ENCODE data around the gene THRB. TPM values are rescaled to one million over a fixed set of nuclear protein-coding genes. Genes with fewer than 3 reads are reported as not detected.

THRB gene
- total RNA-seq, 1 donor from 2014 or later, result 0.31 TPM

DNA sequence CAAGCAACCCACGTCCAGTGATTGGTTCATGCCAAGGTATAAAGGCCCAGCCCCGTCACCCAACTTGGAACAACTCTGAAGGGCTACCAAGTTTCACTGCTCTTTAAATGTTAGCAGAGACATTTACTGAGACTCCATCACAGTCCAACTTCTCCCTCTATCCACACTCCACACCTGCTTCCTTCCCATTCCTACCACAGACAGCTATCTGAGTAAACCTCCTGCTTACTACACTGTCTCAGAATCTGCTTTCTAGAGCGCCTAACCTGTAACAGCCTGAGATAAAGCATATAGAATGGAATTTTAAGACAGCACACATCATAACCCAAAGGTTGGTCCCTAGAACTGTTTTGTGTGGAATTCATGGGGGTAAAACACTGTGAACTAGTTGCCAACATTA, 106.5 kb downstream of the THRB start:
- no peak for ATAC-seq (ENCODE audit: low read depth)
- H3K9me3 Mint-ChIP-seq, result no peaks in the 10 kb centered on the region
- intact Hi-C loops (cut with micrococcal nuclease), result no loop called here

DNA sequence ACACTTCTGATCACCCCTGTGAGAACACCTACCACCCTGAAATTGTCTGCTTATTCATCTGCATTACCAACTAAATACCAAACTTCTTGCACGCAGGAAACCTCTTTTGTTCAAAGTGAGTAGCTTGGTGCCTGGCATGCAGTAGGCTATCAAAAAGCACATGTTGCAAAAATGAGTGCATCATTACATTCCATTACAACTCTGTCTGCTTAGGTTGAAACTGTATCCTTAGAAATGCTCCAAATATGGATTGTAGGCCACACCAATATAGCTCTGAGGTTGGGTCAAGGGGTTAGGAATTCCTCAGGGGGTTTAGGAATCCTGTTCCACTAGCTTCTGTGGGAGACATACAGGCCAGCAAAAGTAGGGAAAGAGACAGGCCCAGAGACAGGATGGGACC, 107.2 kb downstream of the THRB start:
- intact Hi-C loops (cut with micrococcal nuclease), result no loop called here
- Mint-ChIP-seq H3K4me1 (no peaks in the 10 kb centered on the region), H3K27me3 (no peaks in the 10 kb centered on the region), H3K36me3 (ENCODE audit: low read depth) (no peaks in the 10 kb centered on the region), H3K9me3 (no peaks in the 10 kb centered on the region), H3K4me3 (no peak overlapping the region), H3K27ac (no peak overlapping the region)
- no peak for DNase-seq
- TF ChIP-seq, protein P1, sequence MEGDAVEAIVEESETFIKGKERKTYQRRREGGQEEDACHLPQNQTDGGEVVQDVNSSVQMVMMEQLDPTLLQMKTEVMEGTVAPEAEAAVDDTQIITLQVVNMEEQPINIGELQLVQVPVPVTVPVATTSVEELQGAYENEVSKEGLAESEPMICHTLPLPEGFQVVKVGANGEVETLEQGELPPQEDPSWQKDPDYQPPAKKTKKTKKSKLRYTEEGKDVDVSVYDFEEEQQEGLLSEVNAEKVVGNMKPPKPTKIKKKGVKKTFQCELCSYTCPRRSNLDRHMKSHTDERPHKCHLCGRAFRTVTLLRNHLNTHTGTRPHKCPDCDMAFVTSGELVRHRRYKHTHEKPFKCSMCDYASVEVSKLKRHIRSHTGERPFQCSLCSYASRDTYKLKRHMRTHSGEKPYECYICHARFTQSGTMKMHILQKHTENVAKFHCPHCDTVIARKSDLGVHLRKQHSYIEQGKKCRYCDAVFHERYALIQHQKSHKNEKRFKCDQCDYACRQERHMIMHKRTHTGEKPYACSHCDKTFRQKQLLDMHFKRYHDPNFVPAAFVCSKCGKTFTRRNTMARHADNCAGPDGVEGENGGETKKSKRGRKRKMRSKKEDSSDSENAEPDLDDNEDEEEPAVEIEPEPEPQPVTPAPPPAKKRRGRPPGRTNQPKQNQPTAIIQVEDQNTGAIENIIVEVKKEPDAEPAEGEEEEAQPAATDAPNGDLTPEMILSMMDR (IDR thresholded peaks at IDR 0.05), result no peak
- ATAC-seq (ENCODE audit: low read depth), result no peak
- CTCF ChIA-PET, result no interaction called here
- POLR2A ChIA-PET, result no interaction called here

More for the DNA sequence above, 106.5 kb downstream of the THRB start:
- TF ChIP-seq, protein P1 (IDR thresholded peaks at IDR 0.05), result no peak
- ChIA-PET POLR2A (no interaction called here), CTCF (no interaction called here)
- H3K27ac Mint-ChIP-seq, result no peak overlapping the region
- H3K36me3 Mint-ChIP-seq (ENCODE audit: low read depth), result no peaks in the 10 kb centered on the region
- DNase-seq, result no peak
- no peaks in the 10 kb centered on the region for H3K4me1 Mint-ChIP-seq
- no peaks in the 10 kb centered on the region for H3K27me3 Mint-ChIP-seq
- H3K4me3 Mint-ChIP-seq, result no peak overlapping the region

DNA sequence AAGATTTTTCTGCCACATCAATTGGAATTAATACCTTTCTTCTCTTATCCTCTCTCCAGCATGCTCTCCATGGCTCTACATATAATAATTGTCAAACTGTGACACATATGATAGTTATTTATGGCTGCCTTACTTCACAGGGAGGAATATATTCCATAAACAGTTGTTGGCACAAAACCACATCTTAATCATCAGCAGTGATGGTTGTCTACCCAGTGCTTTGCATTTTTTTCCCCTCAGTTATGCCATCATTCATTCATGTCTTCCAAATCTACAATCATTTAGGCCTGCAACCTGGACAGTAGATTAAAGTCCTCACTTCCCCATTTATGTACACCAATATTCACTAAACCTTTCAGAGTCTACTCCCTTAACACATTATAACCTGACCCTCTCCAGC, 107.7 kb downstream of the THRB start:
- TF ChIP-seq, protein P1 (IDR thresholded peaks at IDR 0.05), result no peak
- Mint-ChIP-seq H3K36me3 (ENCODE audit: low read depth) (no peaks in the 10 kb centered on the region), H3K27ac (no peak overlapping the region), H3K4me3 (no peak overlapping the region), H3K27me3 (no peaks in the 10 kb centered on the region), H3K9me3 (no peaks in the 10 kb centered on the region), H3K4me1 (no peaks in the 10 kb centered on the region)
- DNase-seq (no peak), ATAC-seq (ENCODE audit: low read depth) (no peak)
- ChIA-PET CTCF (no interaction called here), POLR2A (no interaction called here)
- intact Hi-C loops (cut with micrococcal nuclease), result no loop called here

DNA sequence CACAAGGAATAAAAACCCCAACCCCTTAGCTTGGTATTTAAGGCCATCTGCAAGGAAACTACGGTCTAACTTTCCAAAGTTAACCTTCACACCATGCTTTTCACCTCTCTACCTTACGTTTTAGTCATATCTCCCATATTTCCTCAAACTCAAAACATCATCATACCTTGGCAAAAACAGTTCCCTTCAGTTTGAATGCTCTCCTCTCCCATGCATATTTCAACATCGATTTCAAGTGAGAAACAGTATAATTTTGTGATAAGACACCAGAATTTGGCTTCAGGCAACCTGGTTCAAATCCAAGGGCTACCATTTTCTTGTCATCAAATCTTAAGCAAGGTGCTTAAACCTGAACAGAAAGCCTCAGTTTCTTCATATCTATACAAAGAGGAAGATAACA, 108.2 kb downstream of the THRB start:
- ChIA-PET CTCF (no interaction called here), POLR2A (no interaction called here)
- H3K4me1 Mint-ChIP-seq, result no peaks in the 10 kb centered on the region
- H3K27me3 Mint-ChIP-seq, result no peaks in the 10 kb centered on the region
- H3K27ac Mint-ChIP-seq, result no peak overlapping the region
- H3K9me3 Mint-ChIP-seq, result no peaks in the 10 kb centered on the region
- no peaks in the 10 kb centered on the region for H3K36me3 Mint-ChIP-seq (ENCODE audit: low read depth)
- H3K4me3 Mint-ChIP-seq, result no peak overlapping the region
- DNase-seq, result no peak
- intact Hi-C loops (cut with micrococcal nuclease), result no loop called here
- no peak for ATAC-seq (ENCODE audit: low read depth)
- TF ChIP-seq, protein P1 (IDR thresholded peaks at IDR 0.05), result no peak

DNA sequence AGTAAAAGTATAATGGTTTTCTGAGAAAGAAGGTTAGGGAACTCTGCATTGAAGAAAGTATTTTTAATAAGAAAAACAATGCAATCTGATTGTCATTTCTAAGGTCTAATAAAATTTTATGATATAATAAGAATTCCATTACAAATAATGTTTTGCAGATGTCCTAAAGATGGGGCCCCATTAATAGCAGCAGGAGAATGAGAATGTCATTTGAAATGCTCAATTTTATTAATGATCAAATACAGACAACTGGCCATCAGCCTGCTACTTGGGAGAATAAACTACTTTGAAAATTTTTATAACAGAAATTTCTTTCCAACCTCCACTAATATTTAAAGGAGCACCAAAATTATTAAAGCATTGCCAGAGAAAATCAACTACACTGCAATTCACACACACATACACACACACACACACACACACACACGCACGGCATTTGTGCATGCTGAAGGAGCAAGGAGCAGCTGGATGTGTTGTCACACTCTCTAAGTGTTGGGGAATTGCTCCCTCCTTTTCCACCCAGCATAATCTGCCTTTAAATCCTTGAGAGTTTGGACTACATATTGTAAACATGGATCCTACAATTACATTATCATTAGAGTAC, 109.5 kb downstream of the THRB start:
- peaks cover 2% of the 10 kb centered on the region for H3K27me3 Mint-ChIP-seq
- no peak for DNase-seq
- no peaks in the 10 kb centered on the region for H3K4me1 Mint-ChIP-seq
- ATAC-seq (ENCODE audit: low read depth), result no peak
- no peak overlapping the region for H3K4me3 Mint-ChIP-seq
- H3K36me3 Mint-ChIP-seq (ENCODE audit: low read depth), result no peaks in the 10 kb centered on the region
- intact Hi-C loops (cut with micrococcal nuclease), result no loop called here
- H3K9me3 Mint-ChIP-seq, result no peaks in the 10 kb centered on the region
- no peak overlapping the region for H3K27ac Mint-ChIP-seq
- ChIA-PET CTCF (no interaction called here), POLR2A (no interaction called here)
- TF ChIP-seq, protein P1 (IDR thresholded peaks at IDR 0.05), result no peak
